ENCODE data around the gene TMC5.
"Not testable (repeated sequence)": the region's sequence is repeated elsewhere in the genome, so short reads cannot be mapped to it uniquely, and the experiment has no call there.

Gene TMC5

GRCh38 chr16:19397373-19397772 is 20.3 kb upstream of the TMC5 start:
- not testable (repeated sequence) for DNase-seq (ENCODE audit: low read depth in 2 of 3, low spot score in 2 of 3)

- no peak for DNase-seq (ENCODE audit: low read depth in 2 of 3, low spot score in 2 of 3)
Observed at GRCh38 chr16:19400711-19401110, 17.0 kb upstream of the TMC5 start.

GRCh38 chr16:19406891-19407491 is 10.7 kb upstream of the TMC5 start:
- DNase-seq (ENCODE audit: low read depth in 2 of 3, low spot score in 2 of 3): no peak

GRCh38 chr16:19410435-19411171 is 7.1 kb upstream of the TMC5 start:
- DNase-seq (ENCODE audit: low read depth in 2 of 3, low spot score in 2 of 3): no peak

- no peak for DNase-seq (ENCODE audit: low read depth in 2 of 3, low spot score in 2 of 3)
Observed at GRCh38 chr16:19411298-19411697, 6.4 kb upstream of the TMC5 start.

GRCh38 chr16:19412055-19412454 is 5.6 kb upstream of the TMC5 start:
- DNase-seq (ENCODE audit: low read depth in 2 of 3, low spot score in 2 of 3): not testable (repeated sequence)

- DNase-seq (ENCODE audit: low read depth in 2 of 3, low spot score in 2 of 3): no peak
Observed at GRCh38 chr16:19415461-19415860, 2.2 kb upstream of the TMC5 start.

- no peak for DNase-seq (ENCODE audit: low read depth in 2 of 3, low spot score in 2 of 3)
Observed at GRCh38 chr16:19415918-19416317, 1.8 kb upstream of the TMC5 start.

- DNase-seq (ENCODE audit: low read depth in 2 of 3, low spot score in 2 of 3): no peak
Observed at GRCh38 chr16:19418200-19418599, 517 bp downstream of the TMC5 start.

- DNase-seq (ENCODE audit: low read depth in 2 of 3, low spot score in 2 of 3): no peak
Observed at GRCh38 chr16:19419698-19420075, 2.0 kb downstream of the TMC5 start.

- DNase-seq (ENCODE audit: low read depth in 2 of 3, low spot score in 2 of 3): no peak
Observed at GRCh38 chr16:19424478-19424877, 6.8 kb downstream of the TMC5 start.

- DNase-seq (ENCODE audit: low read depth in 2 of 3, low spot score in 2 of 3): no peak
Observed at GRCh38 chr16:19430345-19430744, 12.7 kb downstream of the TMC5 start.

- no peak for DNase-seq (ENCODE audit: low read depth in 2 of 3, low spot score in 2 of 3)
Observed at GRCh38 chr16:19431636-19432340, 14.1 kb downstream of the TMC5 start.

GRCh38 chr16:19432429-19432828 is 14.7 kb downstream of the TMC5 start:
- no peak for DNase-seq (ENCODE audit: low read depth in 2 of 3, low spot score in 2 of 3)

- no peak for DNase-seq (ENCODE audit: low read depth in 2 of 3, low spot score in 2 of 3)
Observed at GRCh38 chr16:19434584-19434983, 16.9 kb downstream of the TMC5 start.

GRCh38 chr16:19436540-19436939 is 18.9 kb downstream of the TMC5 start:
- no peak for DNase-seq (ENCODE audit: low read depth in 2 of 3, low spot score in 2 of 3)

- no peak for DNase-seq (ENCODE audit: low read depth in 2 of 3, low spot score in 2 of 3)
Observed at GRCh38 chr16:19437280-19437679, 19.6 kb downstream of the TMC5 start.

- no peak for DNase-seq (ENCODE audit: low read depth in 2 of 3, low spot score in 2 of 3)
Observed at GRCh38 chr16:19438739-19439138, 21.1 kb downstream of the TMC5 start.

- DNase-seq (ENCODE audit: low read depth in 2 of 3, low spot score in 2 of 3): no peak
Observed at GRCh38 chr16:19439483-19439882, 21.8 kb downstream of the TMC5 start.

- no peak for DNase-seq (ENCODE audit: low read depth in 2 of 3, low spot score in 2 of 3)
Observed at GRCh38 chr16:19443659-19444058, 26.0 kb downstream of the TMC5 start.

GRCh38 chr16:19446300-19446846 is 28.7 kb downstream of the TMC5 start:
- DNase-seq (ENCODE audit: low read depth in 2 of 3, low spot score in 2 of 3): no peak

- no peak for DNase-seq (ENCODE audit: low read depth in 2 of 3, low spot score in 2 of 3)
Observed at GRCh38 chr16:19446886-19447285, 29.2 kb downstream of the TMC5 start.

All from activated CD8-positive, alpha-beta memory T cell treated with anti-CD3 and anti-CD28 coated beads for 48 hours (primary cell).